Gastroesophageal sphincter (tissue), 3 donors: Measurements from ENCODE around the gene GP2.

Source experiments
- EP300 ChIP-seq: sonication (generic); formaldehyde crosslinking; IDR thresholded peaks from one replicate; pipeline ENCODE4 v1.6.1; 2017; ENCODE audit warnings: antibody characterized with exemption, mild to moderate bottlenecking
- POLR2A ChIP-seq, 2 donors: fragments of 450-650 bp; IDR thresholded peaks; one replicate each; pipeline ENCODE4 v1.6.1; 2017; ENCODE audit warnings: antibody characterized with exemption in 2 of 2, mild to moderate bottlenecking in 2 of 2, moderate library complexity in 1 of 2
- POLR2AphosphoS5 ChIP-seq: sonication (generic); formaldehyde crosslinking; IDR thresholded peaks from one replicate; pipeline ENCODE4 v1.6.1; 2017; ENCODE audit warnings: antibody characterized with exemption
- TF ChIP-seq, protein P1 (sequence below), 4 experiments: fragments of 200-600 bp in 2 of 4; fragments of 450-650 bp in 2 of 4; sonication (generic) in 1 of 4; IDR thresholded peaks; one replicate each; pipeline ENCODE4 v1.5.1; 2017 to 2019; ENCODE audit warnings: antibody characterized with exemption in 4 of 4, mild to moderate bottlenecking in 2 of 4, moderate library complexity in 2 of 4

DNA sequence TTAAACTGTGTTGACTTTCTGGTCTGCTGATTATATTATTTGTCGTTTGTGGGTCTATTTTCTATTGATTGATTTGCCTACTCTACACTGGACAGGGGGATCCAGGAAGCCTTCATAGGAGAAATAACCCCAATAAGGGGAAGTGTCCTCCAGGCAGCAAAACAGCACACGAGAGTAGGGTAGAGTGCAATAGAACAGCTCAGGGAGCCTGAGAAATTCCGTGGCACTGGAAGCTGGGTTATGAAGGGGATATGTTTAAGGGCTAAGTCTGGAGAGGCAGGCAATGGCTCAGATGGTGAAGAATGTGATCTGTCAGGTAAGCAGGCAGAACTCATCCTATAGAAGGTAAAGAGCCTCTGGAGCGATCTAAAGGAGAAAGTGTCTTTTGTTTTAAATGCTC, 20.9 kb downstream of the GP2 start:
- TF ChIP-seq, protein P1, sequence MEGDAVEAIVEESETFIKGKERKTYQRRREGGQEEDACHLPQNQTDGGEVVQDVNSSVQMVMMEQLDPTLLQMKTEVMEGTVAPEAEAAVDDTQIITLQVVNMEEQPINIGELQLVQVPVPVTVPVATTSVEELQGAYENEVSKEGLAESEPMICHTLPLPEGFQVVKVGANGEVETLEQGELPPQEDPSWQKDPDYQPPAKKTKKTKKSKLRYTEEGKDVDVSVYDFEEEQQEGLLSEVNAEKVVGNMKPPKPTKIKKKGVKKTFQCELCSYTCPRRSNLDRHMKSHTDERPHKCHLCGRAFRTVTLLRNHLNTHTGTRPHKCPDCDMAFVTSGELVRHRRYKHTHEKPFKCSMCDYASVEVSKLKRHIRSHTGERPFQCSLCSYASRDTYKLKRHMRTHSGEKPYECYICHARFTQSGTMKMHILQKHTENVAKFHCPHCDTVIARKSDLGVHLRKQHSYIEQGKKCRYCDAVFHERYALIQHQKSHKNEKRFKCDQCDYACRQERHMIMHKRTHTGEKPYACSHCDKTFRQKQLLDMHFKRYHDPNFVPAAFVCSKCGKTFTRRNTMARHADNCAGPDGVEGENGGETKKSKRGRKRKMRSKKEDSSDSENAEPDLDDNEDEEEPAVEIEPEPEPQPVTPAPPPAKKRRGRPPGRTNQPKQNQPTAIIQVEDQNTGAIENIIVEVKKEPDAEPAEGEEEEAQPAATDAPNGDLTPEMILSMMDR (IDR thresholded peaks at IDR 0.05), result no peak
- TF ChIP-seq POLR2AphosphoS5, result no peak
- TF ChIP-seq POLR2A (IDR thresholded peaks at IDR 0.05), result no peak
- TF ChIP-seq EP300, result no peak
